SW 1271 (cell line): ENCODE measurements around the gene PDE6D.
A peak's percentile ranks its signal among the peaks of the same experiment; 100 is the strongest.

Source experiments
- DNase-seq, 2 experiments: peaks; one replicate each; lab custom pipeline; 2025; lab: John Stamatoyannopoulos, UW

The PDE6D gene

DNA sequence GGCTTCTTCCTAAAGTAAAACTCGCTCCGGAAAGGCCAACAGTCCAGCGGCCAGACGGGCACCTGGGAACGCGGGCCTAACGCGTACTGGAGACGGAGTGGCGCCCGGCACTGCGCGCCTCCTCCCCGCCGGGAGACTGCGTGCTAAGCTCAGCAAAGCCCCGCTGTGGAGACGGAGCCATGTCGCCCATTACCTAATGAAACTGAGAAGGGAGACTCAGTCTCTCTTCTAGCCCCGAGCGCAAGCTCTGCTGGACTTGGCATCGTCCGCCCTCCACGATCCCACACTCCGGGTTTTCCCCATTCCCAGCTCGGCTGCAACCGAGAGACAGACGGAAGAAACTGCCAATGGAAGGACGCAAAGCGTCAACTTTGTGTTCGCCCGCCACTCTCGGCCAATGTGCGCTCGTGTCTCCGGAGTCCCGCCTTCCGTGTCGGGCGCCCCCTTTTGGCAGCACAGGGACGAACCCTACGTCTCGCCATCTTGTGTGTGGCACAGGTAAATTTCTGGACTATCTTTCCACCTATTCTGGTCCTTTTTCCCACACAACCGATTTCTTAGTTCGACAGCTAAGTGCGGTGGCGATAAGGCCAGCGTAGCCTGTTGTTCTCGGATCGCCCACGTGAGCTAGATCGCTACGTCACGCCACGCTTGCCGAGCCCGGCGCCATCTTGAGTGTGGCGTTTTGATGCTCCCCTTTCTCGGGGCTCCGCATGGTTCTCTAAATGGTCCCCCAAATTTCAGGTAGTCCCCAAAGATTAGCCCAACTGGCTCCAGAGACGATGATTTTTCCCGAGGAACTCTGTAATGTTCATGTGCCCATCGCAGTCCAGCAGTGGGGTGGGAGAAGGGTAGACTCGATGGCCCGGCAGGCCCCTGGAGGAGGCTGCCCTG, 74.1 kb downstream of the PDE6D start:
- DNase-seq: peak; percentile 85 to 96

DNA sequence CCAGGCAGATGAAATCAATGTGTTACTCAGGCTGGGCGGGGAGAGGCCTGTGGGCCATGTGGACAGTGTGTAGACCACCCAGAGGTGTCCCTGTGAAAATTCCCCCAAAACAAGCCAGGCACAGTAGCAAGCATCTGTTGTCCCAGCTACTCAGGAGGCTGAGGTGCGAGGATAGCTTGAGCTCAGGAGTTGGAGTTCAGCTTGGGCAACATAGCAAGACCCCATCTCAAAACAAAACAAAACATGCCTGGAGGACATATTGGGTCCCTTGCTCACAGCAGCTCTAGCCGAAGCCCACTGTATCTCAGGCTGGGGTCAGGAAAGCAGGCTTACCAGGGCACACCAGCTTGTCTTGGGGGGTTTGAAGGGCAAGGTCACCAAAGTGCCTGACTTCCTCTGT, 77.1 kb downstream of the PDE6D start:
- no peak for DNase-seq

DNA sequence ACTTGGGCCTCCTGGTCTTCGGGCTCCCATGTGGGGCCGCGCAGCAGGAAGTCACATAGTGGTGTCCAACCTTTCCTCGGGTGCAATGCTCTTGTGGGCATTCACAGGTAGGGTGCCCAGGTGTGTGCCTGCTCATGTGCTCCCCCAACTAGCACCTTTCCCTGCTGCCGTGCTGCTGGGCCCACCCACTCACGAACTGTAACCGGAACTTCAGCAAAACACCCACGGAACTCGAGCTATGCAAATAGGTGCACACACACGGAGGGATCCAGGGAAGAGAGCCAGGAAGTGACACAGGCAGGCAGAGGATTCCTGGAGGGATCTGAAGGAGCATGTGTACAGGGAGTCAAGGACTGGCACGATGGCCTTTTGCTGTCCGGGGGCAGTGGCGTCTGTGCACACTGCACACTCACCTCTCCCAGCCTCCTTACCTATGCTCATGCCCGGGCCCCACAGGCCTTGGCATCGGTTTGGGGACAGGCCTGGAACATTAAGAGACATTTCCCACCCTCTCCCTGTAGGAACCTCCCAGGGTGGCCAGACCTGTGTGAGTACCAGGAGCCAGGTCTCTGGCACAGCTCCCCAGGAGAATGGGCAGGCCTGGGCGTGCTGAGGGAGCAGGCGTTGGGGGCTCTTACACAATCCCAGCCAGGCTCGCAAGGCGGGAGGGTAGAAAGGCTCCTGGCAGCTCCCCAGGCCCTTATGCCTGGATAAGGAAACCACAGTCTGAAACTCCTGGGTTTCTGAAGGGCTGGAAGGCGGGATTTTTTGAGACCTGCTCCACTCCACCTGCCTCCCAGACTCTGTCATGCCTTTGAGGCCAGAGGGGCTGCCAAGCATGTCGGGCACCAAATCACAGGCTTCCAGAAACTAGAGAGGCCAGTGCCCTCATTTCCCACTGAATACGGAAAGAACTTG, 79.4 kb downstream of the PDE6D start:
- no peak for DNase-seq

DNA sequence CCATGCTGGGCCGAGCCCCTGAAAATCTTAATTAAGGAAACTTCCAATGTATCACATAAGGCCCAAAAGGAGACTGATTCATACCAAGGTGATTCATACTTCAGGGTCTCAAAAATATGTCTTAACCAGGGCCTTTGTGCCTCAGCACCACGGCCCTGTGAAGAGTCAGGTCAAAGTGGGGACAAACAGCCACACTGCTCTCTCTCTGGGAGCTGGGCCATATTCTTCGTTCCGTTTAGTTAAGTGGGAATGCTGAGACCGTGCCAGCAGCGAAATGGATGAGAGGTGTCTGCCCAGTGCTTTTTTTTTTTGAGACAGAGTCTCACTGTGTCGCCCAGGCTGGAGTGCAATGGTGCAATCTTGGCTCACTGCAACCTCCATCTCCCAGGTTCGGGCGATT, 82.1 kb downstream of the PDE6D start:
- no peak for DNase-seq

DNA sequence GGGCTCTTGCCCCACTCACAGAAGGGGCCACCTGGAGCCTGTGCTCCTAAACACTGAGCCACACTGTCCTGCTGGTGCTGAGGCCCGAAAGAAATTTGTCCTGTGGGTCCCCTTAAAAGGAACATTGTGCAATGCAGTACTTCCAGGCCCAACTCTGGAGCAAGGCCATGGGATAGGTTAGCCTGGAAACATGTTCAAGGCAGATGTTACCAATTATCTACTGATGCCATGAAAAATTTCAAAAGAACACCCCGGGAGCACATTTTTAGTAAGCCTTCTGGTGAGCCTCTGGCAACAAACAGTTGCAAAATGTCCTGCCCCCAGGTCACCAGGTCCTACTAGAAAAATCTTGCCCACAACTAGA, 85.1 kb downstream of the PDE6D start:
- DNase-seq: no peak

DNA sequence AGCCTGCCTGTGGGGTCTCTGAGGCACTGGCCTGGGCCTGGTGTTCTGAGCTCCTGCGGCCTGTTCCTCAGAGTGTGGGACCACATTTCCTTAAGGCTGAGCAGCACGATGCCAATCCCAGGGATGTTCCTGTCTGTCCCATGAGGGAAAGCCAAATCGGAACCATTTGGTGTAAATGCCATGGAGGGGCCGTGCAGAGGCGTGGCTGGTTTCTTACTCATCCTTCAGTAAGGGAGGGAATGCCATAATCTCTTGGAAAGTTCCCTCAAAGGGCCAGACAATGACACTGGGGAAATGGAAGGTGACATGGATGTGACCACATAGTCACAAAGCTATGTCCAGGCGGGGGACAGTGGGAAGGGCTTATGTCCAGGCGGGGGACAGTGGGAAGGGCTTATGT, 87.1 kb downstream of the PDE6D start:
- DNase-seq: no peak

DNA sequence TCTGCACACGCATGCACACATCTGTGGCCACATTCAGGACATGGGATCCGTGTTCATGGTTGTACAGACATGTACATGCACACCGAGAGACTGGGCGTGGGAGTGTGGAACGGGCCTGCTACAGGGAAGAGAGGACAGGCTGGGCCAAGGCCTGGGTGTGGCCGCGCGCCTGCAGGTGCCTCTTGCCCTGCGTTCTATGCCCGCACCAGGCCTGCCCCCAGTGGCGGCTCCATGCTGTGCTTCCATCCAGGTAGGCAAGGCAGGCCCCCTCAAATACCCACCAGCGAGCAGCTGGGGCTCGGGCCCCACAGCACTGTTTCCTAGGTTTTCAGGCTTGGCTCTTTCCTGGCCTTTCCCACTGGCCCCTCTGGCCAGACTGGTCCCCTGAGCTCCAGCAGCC, 88.2 kb downstream of the PDE6D start:
- DNase-seq: no peak

DNA sequence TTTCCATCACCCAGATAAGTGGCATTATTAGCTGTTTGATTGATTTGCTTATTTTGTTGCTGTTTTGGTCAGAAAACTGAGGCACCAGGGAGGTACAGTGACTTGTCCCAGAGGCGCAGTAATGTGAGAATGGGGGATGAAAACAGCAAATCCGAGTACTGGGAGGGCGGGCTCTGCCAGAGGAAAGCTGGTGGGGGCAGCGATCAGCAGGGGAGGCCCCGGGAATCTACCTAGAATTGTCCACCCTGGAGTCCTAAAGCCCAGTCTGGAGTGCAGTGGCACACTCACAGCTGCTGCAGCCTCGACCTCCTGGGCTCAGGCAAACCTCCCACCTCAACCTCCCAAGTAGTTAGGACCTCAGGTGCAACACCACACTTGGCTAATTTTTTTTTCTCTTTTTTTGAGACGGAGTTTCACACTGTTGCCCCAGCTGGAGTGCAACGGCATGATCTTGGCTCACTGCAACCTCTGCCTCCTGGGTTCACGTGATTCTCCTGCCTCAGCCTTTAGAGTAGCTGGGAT, 89.8 kb downstream of the PDE6D start:
- DNase-seq: no peak

DNA sequence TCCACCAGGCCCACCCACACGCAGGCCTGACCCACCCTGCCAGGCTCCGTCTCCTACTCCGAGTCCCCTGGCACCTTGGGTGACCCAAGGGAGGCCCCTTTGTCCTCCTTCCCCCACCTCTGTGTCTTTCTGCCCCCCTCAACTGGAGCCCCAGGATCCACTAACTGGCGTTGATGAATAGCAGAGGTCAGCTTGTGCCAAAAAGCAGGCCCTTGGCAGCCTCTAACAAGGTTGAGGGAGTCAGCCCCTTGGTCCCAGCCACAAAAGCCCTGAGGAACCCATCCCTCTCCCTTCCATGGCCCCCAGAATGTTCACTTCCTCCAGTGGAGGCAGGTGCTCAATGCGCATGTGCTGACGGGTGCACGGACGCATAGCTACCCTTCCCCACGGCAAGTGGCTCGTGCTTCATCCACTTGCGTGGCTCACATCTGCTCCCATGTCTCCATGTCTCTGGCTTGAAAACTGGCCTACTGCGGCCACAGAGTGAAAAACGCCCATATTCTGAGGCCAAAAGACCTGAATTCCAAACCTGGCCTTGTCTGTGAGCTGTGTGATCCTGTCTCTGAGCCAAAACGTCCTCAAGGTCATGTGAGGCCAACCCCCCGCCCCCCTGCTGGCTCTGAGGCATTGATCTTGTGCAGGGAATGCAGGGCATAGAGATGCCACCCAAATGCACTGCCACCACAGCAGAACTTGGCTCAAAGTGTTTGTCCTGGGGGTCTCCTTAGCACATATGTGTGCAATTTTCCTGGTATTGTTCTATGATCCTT, 91.8 kb downstream of the PDE6D start:
- no peak for DNase-seq

DNA sequence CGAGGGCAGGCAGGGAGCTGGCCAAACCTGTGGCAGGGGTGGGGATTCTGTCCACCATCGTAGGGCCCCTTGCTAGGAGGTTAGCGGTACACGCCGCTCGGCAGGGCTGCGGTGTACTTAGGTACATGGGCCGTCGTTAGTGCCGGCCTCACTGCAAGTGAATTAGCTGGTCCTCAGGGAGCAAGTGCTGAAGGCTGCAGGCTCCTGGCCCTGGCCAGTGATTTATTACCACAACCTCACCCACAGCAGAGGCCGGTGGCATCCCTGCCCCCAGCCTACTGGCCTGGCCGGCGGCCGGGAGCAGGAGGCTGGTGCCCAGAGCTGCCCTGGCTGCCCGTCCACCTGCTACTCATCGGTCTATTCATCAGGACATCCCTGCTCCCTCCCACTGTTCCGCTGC, 92.4 kb downstream of the PDE6D start:
- no peak for DNase-seq

DNA sequence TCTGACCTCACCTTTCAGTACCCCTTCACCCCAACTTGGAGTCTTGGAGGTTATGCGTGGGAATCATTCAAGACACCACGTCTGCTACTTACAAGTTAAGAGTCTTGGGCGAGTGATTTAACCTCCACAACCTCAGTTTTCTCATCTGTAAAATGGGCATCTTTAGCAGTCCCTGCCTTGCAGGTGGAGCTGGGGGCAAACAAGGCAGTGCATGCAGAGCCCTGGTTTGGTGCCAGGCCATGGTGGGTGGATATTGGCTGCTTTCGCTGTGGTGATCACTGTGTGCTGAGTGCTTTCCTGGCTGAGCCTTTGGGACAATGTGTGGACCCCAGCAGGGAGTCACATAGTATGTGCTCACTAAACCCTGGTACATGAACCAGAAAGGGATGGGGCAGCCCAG, 93.1 kb downstream of the PDE6D start:
- DNase-seq: no peak

DNA sequence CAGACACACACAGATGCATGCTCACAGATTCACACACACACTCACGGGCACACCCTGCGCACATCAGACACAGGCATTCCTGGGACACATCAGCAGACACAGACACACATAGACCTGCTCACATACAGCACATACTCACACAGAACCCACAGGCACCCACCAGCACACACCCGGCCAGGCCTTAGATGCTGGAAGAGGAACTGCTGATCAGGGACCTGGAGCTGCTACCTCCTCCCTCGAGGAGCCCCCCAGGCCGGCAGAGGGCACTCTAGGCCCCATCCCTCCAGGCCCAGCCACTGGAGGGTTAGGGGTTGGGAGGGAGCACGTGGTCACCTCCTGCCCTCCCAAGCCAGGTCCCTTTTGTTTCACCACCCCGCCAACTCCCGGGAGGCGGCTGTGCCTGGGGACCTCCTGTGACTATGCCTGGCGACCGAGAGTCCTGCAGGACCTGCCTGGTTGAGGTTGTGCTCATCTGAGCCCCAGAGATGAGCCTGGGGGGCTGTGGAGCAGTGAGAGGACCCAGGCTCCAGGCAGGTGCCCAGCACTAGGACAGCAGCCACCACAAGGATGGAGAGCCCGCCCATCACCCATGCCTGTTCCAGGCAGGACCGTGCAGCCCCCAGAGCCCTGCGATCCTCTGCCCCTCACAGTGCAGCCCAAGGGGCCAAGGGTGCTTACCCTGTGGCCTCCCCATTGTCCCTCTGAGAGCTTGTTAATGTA, 93.8 kb downstream of the PDE6D start:
- peak; percentile 27 to 35 for DNase-seq

DNA sequence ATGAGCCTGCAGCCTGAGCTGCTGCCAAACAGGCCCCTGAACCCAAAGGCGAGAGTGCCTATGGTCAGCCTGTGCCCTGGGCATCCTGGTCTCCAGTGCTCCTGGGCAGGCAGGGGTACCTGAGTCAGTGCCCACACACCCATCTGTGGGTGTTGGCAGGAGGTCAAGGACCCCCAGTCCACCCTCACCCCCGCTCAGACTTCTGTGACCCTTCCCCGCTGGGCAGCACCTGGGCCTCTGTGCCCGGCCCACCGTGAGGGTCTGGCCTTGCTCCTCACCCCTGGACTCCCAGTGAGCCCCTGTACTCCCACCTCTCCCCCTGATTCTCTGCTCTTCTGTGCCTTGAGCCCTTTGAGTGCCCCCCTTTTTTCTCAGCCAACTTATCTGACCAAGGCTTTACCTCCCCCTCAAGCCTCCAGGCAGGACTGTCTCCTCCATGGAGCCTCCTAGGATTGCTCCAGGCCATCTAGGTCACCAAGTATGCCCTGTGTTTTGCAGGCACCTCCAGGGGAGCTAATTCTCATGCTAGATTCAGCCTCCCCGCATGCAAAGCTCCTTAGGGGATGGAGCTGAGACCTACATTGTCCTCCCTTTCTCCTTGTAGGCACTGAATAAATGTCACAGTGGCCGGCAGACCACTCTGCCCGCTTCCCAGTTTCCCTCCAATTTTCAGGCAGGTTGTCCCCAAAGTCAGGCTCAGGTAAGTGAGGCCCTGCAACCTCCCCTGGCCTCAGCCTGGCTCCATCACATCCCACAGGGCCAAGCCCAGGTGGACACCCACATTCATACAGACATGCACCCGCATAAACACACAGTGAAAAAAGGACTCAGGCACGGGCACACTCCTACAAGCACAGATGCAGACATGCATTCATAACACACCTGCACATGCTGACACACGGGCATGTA, 94.6 kb downstream of the PDE6D start:
- DNase-seq: no peak

DNA sequence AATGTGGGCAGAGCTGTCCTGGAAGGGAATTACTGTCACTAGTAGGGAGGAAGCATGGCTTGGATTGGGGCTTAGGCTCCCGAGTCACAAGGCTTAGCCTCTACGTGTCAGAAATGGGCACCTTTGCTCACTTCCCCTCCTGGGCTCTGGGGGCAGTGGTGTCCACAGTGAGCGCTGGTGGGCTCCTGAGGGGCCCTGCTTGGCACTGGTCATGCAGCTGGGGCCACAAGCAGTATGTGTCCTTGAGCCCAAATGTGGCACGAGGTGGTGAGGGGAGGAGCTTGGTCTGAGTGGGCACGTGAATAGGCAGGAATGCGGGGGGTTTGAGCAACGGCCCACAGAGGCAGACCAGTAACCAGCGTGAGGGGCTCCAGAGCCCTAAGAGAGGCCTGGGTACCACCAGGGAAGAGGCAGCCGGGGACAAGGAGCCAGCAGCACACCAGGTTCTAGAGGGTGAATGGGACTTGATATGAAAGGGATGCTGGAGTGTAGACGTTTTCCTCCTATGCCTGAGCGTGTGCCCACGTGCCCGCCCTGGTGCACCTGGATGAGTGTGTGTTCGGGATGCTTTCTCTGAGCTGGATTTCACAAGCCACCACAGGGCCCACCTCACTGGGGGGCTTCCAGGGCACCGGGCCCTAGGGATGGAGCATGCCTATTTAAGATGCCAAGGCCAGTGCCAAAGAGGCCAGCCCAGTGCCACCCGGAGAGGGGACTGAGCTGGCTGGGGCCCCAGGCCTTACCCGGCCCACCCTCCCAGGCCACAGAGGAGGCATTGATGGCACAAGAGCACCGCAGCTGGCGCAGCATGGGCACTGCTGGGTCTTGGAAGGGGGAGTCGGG, 95.5 kb downstream of the PDE6D start:
- no peak for DNase-seq

DNA sequence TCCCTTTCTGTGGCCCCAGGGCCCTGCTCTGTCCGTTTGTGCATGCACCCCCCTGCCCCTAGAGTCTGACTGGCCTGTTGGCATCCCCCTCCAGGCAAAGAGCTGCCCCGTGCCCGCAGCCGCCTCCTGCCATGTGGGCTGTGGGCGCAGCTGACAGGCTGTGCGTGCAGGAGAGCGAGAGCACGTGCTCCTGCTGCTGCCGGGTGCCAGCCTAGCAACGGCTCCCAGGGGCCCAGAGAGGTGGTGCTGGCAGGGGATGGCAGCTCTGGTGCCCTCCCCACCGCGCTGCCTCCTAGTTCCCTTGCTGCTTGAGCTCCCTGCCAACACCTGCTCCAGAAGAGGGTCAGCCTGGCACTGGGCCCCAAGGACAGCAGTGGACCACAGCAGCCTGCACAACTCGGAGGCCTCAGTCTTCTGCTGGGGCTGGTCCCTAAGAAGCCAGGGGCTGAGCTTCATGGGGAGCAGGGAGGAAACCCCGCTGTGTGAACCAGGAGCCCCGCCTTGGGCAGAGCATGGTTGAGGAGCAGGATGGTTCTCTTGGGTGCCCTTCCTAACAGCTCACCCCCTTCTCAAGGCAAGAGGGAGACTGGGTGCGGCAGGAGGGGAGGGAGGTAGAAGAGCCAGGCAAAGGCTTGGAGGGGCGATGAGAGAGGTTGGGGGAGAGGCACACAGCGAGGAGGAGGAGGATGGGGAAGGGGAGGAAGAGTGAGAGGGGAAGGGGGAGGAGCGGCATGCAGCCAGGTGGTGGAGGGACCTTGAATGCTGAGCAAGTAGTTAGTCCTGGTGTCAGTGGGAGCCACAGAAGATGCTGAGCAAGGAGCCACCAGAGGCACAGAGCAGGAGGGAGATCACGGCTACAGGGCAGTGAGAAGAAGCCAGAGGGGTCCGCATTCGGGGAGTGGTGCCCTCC, 96.5 kb downstream of the PDE6D start:
- DNase-seq: no peak

DNA sequence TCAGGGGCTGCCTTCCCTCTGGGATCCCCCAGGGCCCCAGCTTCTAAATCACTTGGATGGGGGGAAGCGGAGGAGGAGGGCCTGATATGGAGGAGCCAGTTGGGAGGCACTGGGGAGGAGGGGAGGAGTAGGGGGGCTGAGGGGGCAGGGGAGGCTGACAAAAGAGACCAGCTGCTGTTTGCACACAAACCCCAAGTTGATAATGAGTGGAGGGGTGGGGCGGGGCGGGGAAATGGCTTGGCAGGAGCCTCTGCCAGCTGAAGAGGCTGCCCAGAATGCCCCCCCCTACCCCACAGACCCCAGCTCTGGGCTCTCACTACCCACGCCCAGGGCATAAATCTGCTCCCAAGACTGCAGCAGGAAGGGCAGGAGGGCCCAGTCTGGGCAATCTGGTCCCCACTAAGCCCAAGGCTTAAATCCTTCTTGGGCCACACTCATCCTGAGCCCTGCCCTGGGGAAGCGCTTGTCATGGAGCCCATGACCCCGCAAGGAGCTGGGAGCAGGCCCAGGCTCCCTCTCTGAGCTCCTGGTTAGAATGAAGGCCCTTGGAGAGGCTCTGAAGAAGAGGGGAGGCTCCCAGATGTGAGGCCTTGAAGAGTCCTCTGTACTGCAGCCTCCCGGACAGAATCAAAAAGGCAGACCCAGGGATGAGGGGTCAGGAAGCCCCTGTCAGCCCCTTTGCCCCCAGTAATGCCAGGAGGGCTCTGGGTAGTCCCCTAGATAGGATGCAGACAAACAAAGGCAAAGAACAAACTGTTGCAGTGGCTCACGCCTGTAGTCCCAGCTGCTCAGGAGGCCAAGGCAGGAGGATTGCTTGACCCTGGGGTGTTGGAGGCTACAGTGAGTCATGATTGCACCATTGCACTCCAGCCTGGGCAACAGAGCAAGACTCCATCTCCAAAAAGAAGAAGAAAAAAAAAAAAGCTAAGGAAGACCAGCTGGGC, 97.5 kb downstream of the PDE6D start:
- no peak for DNase-seq

DNA sequence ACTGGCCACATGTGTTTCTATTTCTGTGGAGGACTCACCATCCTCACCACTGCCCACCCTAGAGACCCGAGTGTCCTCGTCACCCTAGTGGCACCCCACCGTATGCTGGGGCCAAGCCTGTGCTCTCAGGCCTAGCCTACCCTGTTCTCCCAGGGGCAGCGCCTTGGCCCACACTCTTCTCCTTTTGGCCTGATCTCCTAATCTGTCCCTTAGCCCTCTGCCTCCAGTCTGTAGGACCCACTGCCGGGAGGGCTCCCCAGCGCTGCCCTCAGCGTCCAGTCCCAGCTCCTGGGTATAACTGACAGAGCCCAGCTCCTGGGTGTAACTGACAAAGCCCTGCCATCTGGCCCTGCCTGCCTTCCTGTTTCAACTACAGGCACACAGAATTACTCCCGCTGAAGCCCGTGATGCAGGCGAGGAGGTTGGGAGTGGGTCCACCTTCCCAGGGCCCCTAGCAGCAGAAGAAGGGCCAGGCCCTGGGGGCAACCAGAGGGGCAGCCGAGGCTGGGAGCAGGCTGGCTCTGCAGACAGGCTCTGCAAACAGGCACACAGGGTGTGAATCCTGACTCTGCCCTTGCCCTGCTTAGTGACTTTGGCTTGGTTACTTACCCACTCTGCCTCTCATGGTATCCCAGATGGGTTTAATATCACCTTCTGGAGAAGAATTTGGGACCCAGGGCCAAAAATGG, 98.3 kb downstream of the PDE6D start:
- no peak for DNase-seq
